Activated T-cell treated with anti-CD3 and anti-CD28 coated beads for 1 hour (primary cell): ENCODE measurements around the gene AQP9.
"Not testable (repeated sequence)": the region's sequence is repeated elsewhere in the genome, so short reads cannot be mapped to it uniquely, and the experiment has no call there.

Source experiments
- DNase-seq: peaks from one replicate; pipeline ENCODE4 v3.0.0-alpha.2; 2020; ENCODE audit warnings: low read depth

Gene AQP9, protein sequence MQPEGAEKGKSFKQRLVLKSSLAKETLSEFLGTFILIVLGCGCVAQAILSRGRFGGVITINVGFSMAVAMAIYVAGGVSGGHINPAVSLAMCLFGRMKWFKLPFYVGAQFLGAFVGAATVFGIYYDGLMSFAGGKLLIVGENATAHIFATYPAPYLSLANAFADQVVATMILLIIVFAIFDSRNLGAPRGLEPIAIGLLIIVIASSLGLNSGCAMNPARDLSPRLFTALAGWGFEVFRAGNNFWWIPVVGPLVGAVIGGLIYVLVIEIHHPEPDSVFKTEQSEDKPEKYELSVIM

DNA sequence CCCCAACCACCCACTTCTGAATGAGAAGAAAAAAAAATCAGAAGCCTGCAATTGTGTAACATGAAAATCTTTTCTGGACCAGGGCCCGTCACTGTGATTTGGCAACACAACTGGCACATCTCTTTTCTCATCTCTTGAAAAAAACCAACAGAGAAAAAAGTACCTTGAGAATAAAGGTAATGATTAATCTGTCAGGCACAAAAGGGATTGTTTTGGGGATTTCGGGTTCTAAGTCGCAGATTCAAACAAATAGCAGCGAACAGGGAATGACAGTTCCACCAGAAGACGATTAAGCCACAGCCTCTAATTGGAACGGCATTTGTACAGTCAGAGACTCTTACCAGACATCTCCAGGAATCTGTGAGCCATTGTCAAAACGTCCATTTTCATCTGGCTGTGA, at the start of gene AQP9:
Gene AQP9, plus strand, starts transcription at position 276 of the 400 bp plus-strand sequence. CDS start 185 bp downstream, outside the sequence.
- no peak for DNase-seq

DNA sequence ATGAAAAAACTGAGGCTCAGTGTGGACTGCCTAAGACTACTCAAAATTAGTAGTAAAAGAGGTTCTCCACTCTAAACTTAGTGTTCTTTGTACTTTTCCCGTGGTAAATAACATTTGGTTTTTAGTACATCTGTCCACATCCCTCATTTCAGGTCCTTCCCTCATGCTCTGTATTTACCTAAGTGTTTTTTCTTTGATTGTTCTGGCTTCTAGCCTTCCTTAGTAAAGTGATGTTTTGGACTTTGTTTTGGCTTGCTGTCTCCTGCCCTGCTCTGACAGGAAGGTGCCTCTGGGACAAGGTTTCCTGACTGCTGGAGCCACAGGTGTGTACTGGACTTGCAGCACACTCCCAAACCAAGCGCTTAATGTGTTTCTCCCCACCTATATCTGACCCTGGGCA, 42.8 kb upstream of the AQP9 start:
- DNase-seq, result no peak

DNA sequence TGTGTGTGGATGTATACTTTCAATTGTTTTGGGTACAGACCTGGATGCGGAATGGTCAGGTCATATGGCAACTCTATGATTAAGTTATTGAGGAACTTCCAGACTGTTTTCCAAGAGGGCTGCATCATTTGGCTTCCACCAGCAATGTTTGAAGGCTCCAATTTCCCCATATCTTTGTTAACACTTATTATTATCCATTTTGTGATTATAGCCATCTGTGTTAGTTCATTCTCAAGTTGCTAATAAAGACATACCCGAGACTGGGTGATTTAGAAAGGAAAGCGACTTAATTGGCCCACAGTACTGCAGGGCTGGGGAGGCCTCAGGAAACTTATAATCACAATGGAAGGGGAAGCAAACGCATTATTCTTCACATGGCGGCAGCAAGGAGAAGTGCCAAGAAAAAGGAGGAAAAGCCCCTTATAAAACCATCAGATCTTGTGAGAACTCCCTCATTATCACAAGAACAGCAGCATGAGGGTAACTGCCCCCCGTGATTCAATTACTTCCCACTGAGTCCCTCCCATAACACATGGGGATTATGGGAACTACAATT, 41.6 kb upstream of the AQP9 start:
- no peak for DNase-seq

DNA sequence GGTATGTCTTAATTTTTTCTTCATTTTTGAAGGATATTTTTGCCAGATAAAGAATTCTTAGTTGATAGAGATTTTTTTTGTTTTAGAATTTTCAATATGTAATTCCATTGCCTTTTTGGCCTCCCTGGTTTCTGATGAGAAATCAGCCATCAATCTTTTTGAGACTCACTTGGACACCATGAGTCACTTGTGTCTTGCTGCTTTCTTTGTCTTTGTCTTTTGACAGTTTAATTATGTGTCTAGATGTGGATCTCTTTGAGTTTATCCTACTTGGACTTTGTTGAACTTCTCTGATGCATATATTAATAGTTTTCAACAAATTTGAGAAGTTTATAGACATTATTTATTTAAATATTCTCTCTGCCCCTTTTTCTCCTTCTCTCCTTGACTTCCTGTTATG, 34.7 kb upstream of the AQP9 start:
- no peak for DNase-seq

DNA sequence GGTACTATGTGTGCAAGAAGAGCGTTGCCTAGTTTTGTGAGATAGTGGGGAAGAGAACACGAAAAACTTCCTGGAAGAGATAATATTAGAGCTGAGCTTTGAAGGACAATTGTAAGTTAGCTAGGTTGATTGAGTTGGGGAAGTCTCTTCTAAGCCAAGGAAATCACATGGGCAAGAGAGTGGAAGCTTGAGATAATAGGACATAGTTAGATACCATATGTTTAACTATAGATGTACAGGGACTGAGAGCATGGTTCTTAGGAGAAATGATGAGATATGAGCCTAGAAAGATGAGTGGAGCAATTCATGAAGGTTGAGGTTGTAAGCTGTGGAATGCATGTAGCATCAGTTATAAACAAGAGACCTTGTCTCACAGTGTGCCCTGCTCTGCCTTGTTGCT, 30.1 kb upstream of the AQP9 start:
- DNase-seq, result no peak

DNA sequence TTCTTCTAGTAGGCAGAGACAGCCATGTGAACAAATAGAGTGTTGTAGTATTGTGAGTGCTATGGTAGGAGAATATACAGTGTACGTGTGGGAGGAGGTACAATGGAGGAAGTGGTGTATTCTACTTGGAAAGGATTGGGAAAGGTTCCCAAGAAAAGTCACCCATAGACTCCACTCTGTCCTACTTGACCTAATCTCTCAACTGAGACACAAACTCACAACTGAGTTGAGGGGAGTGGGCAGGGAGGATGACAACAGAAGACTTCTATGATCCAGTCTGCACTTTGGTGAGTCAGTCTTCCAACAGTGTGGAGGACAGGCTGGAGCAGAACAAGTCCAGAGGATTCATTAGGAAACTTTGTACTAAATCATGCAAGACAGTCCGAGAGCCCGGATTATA, 28.8 kb upstream of the AQP9 start:
- no peak for DNase-seq

DNA sequence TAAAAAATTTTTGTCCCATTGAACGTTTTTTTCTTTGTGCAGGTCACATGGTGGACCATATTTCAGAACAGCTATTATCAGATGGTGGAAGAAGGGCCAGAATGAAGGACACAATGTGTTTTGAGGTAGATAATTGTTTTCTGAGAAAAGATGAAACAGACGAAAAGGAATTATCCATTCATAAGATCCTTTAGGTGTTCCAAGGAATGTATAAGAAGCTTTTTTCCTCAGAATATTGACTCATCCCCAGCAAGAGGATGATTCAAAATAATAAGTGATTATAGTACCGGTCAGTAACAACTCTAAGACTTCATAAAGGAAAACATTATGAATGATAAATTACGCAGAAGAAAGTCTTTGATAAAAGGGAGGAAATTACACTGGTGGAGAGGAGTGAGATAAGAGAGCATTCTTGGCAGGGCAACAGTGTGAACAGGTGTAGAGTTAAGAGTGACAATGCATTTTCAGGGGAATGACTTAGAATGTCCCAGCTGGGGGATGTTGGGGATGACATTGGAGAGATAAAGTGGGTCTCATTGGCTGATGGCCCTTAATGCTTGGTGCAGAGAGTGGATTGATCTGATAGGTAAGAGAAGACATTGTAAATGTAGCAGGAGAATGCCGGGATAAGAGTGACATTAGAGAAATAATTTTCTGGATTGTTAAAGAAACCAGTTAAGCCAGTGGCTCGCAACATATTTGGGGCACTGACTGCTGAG, 27.0 kb upstream of the AQP9 start:
- DNase-seq, result no peak

DNA sequence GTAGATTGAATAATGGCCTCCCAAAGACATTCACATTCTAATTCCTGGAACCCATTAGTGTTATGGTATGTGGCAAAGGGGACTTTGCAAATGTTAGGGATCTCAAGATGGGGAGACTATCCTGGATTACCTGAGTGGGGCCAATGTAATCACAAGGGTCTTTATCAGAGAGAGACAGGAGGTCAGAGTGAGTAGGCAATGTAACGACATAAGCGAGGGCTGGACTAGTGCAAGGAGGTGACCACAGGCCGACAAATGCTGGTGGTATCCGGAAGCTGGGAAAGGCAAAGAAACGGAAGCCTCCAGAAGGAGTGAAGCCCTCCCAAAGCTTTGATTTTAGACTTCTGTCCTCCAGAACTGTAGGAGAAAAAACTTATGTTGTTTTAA, 26.5 kb upstream of the AQP9 start:
- DNase-seq, result no peak

DNA sequence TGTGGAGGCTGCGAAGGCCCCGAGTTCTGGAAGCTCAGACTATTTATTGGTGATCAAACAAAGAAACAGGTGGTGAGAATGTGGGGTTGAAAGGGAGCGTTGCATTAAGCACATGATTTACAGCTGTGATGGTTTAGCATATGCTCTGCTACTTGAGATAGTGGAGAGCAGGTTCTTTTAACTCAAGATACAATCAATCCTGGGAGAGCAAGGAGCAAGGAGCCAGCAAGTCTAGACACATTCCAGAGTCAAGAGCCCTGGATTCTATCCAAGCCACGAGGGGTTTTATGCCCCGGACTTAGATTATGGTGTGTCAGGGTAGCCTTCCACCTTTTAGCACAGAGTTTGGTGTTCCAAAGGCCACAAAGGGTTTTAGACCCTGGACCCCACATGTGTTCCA, 24.8 kb upstream of the AQP9 start:
- not testable (repeated sequence) for DNase-seq

DNA sequence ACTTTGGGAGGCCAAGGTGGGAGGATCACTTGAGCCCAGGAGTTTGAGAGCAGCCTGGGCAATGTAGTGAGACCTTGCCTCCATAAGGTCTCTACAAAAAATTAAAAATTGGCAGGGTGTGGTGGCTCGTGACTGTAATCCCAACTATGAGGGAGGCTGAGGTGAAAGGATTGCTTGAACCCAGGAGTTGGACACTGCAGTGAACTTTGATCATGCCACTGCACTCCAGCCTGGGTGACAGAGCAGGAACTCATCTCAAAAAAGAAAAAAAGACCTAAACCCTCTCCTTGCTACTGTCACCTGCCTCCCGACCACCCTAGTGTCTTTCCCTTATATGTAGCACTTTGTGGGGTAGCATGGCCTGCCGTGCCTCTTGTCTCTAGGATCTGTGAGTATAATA, 23.8 kb upstream of the AQP9 start:
- DNase-seq, result no peak

DNA sequence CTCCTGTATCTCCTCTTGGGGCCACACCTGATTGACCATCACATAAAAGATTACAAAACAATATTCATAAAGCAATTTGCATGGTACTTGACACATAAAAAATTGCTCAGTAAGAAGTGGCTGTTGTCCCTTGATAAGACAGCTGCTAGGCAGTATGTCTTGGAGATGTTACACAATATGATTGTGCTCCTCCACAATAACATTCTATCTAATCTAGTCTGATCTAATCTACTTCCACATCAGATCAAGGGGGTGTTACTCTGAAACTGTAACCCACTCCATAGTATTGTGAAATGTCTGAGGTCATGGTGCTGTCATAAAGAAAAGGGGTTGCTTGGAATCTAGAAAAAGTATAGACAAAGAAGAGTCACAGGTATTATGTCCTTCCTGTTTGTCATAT, 23.4 kb upstream of the AQP9 start:
- no peak for DNase-seq

DNA sequence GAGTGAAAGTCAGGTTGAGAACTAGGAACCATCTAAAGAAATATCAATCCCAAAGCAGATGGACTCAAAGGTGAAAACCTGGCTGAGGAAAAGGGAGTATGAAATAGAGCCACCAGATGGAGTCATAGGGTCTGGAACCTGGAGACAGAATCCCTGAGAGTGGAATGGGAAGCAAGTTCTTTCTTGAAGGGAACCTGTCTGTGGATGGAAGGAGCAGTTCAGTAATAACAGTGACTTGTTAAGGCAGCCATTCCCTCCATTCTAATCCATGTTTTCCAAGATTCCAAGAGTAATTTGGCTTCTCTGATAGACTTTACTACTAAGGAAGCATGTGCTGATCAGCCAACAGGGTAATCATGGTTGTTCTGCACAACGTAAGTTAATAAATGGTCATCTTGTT, 22.5 kb upstream of the AQP9 start:
- no peak for DNase-seq

DNA sequence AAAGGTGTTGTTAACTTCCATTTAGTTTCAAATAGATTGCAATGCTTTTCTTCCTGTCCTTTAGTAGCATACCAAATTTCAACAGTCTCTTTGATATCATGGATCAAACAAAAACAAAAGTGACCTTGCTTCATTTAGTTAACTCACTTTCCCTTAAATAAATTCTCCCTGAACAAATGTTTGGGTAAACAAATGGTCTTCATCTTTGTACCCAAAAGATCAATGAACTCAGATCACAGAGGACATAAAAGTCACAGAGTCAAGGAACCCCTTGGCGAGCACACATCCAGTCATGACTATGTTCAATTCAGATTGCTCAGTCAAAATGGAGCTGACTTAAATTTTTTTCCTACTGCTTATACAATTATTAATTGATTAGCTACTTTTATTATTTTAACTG, 20.6 kb upstream of the AQP9 start:
- no peak for DNase-seq

DNA sequence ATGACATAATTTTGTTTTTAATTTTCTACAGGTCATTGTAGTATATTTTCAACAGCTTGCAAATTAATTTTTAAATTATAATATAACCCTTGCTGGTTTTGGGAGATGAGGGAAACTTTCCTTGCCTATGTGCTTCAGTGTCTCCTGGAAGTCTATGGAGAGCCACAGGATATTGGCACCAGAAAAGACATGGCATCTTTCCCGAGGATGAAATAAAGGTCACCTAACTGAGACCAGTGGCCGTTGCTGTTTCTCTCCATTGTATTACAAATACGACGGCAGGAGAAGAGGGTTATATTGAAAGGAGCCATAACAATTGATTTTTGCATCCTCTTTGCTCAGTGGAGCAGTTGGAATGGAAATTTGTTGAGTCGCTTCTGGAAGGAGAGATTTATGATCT, 19.9 kb upstream of the AQP9 start:
- DNase-seq, result no peak

DNA sequence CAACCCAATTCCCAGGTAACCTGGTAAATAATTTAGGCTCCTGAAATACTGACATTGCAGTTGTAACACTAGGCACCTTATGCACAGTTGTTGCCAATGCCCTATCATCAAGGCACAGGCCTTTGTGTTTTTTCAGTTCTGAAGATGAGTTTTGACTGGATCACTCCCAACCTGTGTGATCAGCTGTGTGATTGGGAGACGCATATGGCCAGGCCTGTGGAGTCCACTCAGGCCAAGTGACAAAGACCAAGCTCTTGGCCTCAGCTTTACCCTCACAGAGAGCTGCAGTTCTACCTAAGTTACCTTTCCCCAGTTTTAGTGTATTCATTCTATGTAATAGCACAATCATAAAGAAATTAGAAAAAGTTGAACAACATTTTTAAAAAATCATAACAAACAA, 19.2 kb upstream of the AQP9 start:
- no peak for DNase-seq

DNA sequence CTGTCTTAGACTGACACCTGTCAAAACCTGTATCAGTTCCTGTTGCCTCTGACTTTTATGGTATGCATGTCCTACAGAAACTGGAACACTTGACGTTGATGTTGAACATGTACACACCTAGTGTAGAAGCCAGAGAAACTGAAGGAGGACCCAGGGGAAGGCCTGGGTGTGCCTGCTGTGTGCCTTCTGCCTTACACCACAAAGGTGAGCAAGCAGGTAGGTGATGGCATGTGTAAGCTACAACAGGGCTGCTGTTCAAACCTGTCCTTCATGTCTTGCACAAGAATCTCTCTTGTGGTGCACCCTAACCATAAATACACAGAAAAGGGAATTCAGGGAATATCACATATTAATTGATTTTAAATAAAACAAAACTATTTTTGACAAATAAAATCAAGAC, 13.6 kb upstream of the AQP9 start:
- DNase-seq, result no peak

DNA sequence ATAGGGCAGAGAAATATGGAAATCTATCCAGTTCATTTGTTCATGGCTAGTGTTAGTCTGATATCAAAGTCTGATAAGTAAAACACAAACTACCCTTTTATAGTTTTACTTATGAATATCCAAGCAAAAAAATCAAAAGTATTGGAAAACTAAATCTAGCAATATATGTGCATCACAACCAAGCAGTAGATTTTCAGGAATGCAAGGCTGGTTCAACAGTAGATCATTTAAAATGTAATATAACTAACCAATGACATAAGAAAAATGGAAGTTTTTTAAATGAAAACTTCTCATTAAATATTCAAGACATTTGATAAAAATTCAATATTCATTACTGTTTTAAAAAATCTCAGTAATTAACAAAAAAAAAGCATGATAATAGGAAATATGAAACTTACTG, 12.8 kb upstream of the AQP9 start:
- no peak for DNase-seq

DNA sequence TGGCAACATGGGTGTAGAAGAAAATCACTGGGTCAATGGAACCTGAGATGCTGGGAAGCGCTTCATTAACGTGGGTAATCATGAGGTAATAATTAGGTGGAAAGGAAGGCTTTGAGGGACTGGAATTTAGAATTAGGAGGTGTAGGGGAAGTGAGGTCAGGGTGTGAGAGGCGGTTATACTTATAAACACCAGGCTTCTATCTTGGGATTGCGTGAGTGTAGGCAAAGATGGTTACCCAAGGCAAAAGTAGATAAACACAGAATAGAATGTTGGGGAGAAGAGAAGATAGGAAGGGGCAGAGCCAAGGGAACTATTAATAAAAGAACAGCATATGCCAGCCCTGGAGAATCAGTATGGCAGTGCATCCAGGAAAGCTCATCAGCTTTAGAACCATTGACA, 3.3 kb upstream of the AQP9 start:
- no peak for DNase-seq

DNA sequence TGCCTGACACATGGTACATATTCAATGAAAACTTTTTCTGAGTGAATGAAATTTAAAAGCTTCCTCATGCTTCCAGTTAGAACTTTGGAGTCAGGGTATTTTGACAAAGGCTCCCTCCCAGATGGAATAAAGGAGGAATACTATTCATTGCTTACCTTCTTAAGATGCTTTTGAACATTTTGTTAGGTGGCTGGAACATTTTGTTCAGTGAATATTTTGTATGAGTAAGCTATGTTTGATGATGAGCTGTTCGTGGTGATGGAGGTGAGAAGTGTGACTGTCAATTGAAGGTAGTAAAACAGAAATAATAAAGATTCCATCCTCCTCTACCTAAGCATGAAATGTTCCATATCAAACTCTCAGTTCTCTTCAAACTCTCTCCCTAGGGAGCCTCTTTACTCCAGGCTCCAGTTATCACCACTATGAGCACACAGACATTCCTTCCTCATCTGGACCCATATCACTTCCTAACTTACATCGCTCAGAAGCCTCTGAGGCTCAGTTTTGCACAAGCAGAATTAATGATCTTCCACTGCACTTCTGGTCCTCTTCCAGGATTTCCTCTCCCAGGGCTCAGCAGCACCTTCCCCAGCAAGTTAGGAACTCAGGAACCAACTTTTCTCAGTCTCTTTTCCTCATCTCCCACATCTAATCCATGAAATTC, 2.5 kb upstream of the AQP9 start:
- DNase-seq, result no peak

DNA sequence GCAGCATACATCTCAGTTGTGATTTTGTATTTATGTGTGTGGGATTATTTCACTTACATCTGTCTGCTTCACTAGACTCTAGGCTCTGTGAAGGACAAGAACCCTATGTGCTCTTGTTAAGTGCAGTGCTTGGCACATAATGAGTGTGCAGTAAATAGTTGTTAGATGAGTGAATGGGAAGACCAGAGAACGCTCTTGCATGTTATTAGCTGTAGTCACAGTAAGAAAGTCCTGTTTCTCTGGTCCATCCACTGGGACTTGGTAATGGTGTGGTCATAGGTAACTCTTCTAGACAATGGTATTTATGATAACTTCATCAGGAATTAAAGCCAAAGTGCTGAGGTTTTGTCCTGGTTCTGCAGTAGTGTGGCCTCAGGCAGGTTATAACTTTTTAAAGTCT, 1.4 kb upstream of the AQP9 start:
- DNase-seq, result no peak

DNA sequence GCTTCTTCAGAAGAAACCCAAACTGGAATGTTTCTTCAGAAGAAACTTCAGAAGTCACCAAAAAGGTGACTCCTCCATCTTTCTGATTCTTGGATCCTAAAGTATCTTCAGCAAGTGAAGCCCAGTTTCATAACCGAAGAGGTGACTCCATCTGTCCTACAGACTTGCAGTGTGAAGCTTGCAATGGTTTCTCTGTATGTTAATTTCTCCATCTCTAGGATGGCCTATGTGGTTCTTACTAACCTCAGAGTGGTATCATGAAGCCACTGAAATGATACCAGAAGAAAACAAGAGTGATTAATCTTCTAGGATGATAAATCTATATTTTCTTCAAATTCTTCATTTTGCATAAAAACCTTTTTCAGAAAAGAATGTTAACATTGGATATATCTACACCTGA, 495 bp upstream of the AQP9 start:
- DNase-seq, result no peak

DNA sequence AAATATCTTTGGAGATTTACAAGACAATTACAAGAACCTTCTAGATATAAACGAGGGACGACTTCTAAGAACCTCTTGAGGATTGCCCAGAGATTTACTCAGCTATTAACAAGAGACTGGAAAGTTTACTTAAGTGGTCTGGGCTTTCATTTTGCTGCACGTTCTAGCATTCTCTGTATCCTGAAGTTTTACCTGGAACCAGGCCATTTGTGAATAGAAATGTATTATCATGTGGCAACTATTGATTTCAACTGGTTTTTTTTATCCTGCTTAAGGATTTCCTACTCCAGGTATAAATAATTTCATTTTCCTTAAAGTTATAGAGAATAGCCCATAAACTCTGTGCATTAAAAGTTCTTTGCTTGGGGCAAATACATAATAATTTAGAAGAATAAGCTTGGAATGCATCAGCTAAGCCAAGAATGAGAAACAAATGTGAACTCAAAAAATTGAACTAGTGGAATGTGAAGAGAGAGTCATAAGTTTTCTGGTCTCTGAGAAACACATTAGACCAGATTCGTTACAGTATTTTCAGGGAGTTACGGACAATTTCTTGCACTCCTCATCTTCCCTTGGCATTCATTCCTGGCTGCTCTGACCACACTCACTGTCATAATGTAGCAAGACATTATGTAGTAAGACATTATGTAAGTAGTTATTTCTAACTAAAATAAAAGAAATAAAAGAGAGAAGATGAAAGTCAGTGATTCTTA, 1.3 kb downstream of the AQP9 start:
- no peak for DNase-seq
